Measurements from ENCODE around the gene HACD2.
"Not testable (repeated sequence)": the region's sequence is repeated elsewhere in the genome, so short reads cannot be mapped to it uniquely, and the experiment has no call there.

The HACD2 gene

GRCh38 chr3:123584988-123585937, at the start of gene HACD2:
TSS of gene HACD2 (minus strand) at chr3:123585053. CDS start at chr3:123585027, 26 bp downstream.
- peak; percentile 76 for DNase-seq (ENCODE audit: low read depth)

- DNase-seq (ENCODE audit: low read depth), result no peak
Measured at GRCh38 chr3:123634149-123635051, 49.5 kb upstream of the HACD2 start.

GRCh38 chr3:123633530-123633929, 48.7 kb upstream of the HACD2 start:
- no peak for DNase-seq (ENCODE audit: low read depth)

- no peak for DNase-seq (ENCODE audit: low read depth)
Measured at GRCh38 chr3:123632161-123632655, 47.4 kb upstream of the HACD2 start.

- DNase-seq (ENCODE audit: low read depth), result no peak
Measured at GRCh38 chr3:123629747-123630047, 44.8 kb upstream of the HACD2 start.

GRCh38 chr3:123628996-123629746, 44.3 kb upstream of the HACD2 start:
- DNase-seq (ENCODE audit: low read depth), result no peak

- DNase-seq (ENCODE audit: low read depth), result no peak
Measured at GRCh38 chr3:123627673-123628670, 43.1 kb upstream of the HACD2 start.

- no peak for DNase-seq (ENCODE audit: low read depth)
Measured at GRCh38 chr3:123626881-123627280, 42.0 kb upstream of the HACD2 start.

GRCh38 chr3:123624302-123624701, 39.4 kb upstream of the HACD2 start:
- DNase-seq (ENCODE audit: low read depth), result no peak

GRCh38 chr3:123623346-123623880, 38.6 kb upstream of the HACD2 start:
- no peak for DNase-seq (ENCODE audit: low read depth)

- no peak for DNase-seq (ENCODE audit: low read depth)
Measured at GRCh38 chr3:123622766-123623165, 37.9 kb upstream of the HACD2 start.

- no peak for DNase-seq (ENCODE audit: low read depth)
Measured at GRCh38 chr3:123621850-123622189, 37.0 kb upstream of the HACD2 start.

- DNase-seq (ENCODE audit: low read depth), result no peak
Measured at GRCh38 chr3:123621186-123621849, 36.5 kb upstream of the HACD2 start.

GRCh38 chr3:123620343-123620742, 35.5 kb upstream of the HACD2 start:
- no peak for DNase-seq (ENCODE audit: low read depth)

GRCh38 chr3:123618768-123619484, 34.1 kb upstream of the HACD2 start:
- DNase-seq (ENCODE audit: low read depth), result no peak

GRCh38 chr3:123618076-123618708, 33.3 kb upstream of the HACD2 start:
- DNase-seq (ENCODE audit: low read depth), result no peak

- DNase-seq (ENCODE audit: low read depth), result no peak
Measured at GRCh38 chr3:123616593-123616992, 31.7 kb upstream of the HACD2 start.

- DNase-seq (ENCODE audit: low read depth), result no peak
Measured at GRCh38 chr3:123613543-123613942, 28.7 kb upstream of the HACD2 start.

- DNase-seq (ENCODE audit: low read depth), result not testable (repeated sequence)
Measured at GRCh38 chr3:123611674-123612073, 26.8 kb upstream of the HACD2 start.
